DOHH2 (cell line): ENCODE data around the gene ZNF253.

ENCODE experiments used
- CTCF ChIP-seq: fragments of 200-600 bp; sonication (generic); IDR thresholded peaks from one replicate; pipeline ENCODE4 v1.5.1; 2014; ENCODE audit warnings: antibody characterized with exemption, mild to moderate bottlenecking, low read depth, low read length; ENCODE audit not compliant: poor library complexity, severe bottlenecking
- EZH2phosphoT487 ChIP-seq: fragments of 200-600 bp; sonication (generic); IDR thresholded peaks from 2 replicates; pipeline ENCODE4 v1.6.1; 2017; ENCODE audit warnings: borderline replicate concordance, mild to moderate bottlenecking, antibody characterized with exemption, low read length, moderate library complexity, mixed read lengths

GRCh38 chr19:19943848-19944582 is 78.3 kb downstream of the ZNF253 start:
- TF ChIP-seq CTCF (no peak), EZH2phosphoT487 (no peak)
